Mesenteric fat pad (tissue), 1 donor: Measurements from ENCODE around the gene RHOXF1. TPM values are rescaled to one million over a fixed set of nuclear protein-coding genes. Genes with fewer than 3 reads are reported as not detected.
"Not testable (repeated sequence)": the region's sequence is repeated elsewhere in the genome, so short reads cannot be mapped to it uniquely, and the experiment has no call there.

Source experiments
- DNase-seq: peaks from one replicate; pipeline ENCODE4 v3.0.0-alpha.2; 2020; ENCODE audit warnings: low spot score
- total RNA-seq: library from RNA; stranded (reverse); fragmentation: NEBNext Ultra II Directional; extraction: Animal tissue kit (Norgen Biotek cat#: 25700); gene quantifications from one replicate; pipeline ENCODE4 v1.2.1, GENCODE V29; 2021
- donor health status: DM: yes; HTN: yes; CAD: no.

The RHOXF1 gene
- total RNA-seq, 1 donor from 2014 or later, result 1.2 TPM

- no peak for DNase-seq
Observed at GRCh38 chrX:120087289-120088017, 28.3 kb downstream of the RHOXF1 start.

GRCh38 chrX:120085553-120086185, 30.0 kb downstream of the RHOXF1 start:
- not testable (repeated sequence) for DNase-seq

GRCh38 chrX:120077590-120077989, 38.1 kb downstream of the RHOXF1 start, which contains the start of gene RHOXF2B:
Gene RHOXF2B (minus strand): TSS chrX:120077690. CDS start chrX:120077552, 138 bp downstream.
- not testable (repeated sequence) for DNase-seq

GRCh38 chrX:120066169-120066568, 49.5 kb downstream of the RHOXF1 start:
- DNase-seq, result not testable (repeated sequence)

Other genes with a start within 250 kb of the RHOXF1 start
- gene RNF113A, start 244.2 kb downstream of the RHOXF1 start, total RNA-seq, result 10.1 TPM
- 88.8 TPM for gene NDUFA1, start 244.1 kb downstream of the RHOXF1 start, total RNA-seq
- not detected for gene AKAP14, start 220.0 kb downstream of the RHOXF1 start, total RNA-seq
- 6.1 TPM for gene NKAP, start 172.2 kb downstream of the RHOXF1 start, total RNA-seq
- not detected for gene RHOXF2B, start 38.2 kb downstream of the RHOXF1 start, total RNA-seq
- gene RHOXF2, start 42.7 kb upstream of the RHOXF1 start, total RNA-seq, result not detected
- 9.9 TPM for gene ZBTB33, start 134.9 kb upstream of the RHOXF1 start, total RNA-seq
- 1.00 TPM for gene TMEM255A, start 195.5 kb upstream of the RHOXF1 start, total RNA-seq
- not detected for gene ATP1B4, start 246.2 kb upstream of the RHOXF1 start, total RNA-seq